Mammary epithelial cell (primary cell): ENCODE results near the gene ENOX2.

Experiments used
- EZH2 ChIP-seq: IDR thresholded peaks from 2 replicates; pipeline ENCODE4 v1.6.1; 2012; ENCODE audit warnings: low read length, inconsistent platforms, borderline replicate concordance
- TF ChIP-seq, protein P1 (sequence below), 2 donors: IDR thresholded peaks in 1 of 2; conservative IDR thresholded peaks in 1 of 2; 2 replicates each; pipeline ENCODE4 v1.5.1; 2011 to 2012; ENCODE audit warnings: inconsistent platforms in 2 of 2, low read length in 2 of 2, mild to moderate bottlenecking in 2 of 2, control low read depth in 1 of 2, low read depth in 1 of 2; ENCODE audit not compliant: insufficient read depth in 1 of 2; ENCODE audit errors: extremely low read depth in 1 of 2

DNA sequence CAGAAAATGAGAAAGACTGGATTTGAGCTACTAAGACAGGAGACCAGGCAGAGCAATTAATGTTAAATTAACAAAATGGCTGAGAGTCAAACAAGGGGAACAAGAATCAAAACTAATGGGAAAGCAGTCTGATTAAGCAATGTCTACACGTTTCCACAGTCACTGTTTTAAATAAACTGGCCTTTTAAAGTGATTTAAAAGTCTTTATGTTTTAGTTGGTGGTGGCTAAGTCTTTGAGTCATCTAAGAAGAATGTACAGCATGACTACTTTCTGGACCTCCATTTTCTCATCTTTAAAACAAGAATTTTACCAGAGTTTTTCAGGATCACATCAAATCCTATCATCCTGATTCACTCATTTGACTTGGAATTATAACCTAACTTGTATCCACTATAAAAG is 233.8 kb downstream of the ENOX2 start:
- TF ChIP-seq, protein P1, sequence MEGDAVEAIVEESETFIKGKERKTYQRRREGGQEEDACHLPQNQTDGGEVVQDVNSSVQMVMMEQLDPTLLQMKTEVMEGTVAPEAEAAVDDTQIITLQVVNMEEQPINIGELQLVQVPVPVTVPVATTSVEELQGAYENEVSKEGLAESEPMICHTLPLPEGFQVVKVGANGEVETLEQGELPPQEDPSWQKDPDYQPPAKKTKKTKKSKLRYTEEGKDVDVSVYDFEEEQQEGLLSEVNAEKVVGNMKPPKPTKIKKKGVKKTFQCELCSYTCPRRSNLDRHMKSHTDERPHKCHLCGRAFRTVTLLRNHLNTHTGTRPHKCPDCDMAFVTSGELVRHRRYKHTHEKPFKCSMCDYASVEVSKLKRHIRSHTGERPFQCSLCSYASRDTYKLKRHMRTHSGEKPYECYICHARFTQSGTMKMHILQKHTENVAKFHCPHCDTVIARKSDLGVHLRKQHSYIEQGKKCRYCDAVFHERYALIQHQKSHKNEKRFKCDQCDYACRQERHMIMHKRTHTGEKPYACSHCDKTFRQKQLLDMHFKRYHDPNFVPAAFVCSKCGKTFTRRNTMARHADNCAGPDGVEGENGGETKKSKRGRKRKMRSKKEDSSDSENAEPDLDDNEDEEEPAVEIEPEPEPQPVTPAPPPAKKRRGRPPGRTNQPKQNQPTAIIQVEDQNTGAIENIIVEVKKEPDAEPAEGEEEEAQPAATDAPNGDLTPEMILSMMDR (conservative IDR thresholded peaks at IDR 0.05 in 1 of 2, IDR thresholded peaks at IDR 0.05 in 1 of 2; ENCODE audit: extremely low read depth in 1 of 2, insufficient read depth in 1 of 2, low read depth in 1 of 2, low read length in 2 of 2): no peak
- no peak for TF ChIP-seq EZH2
